HepG2 (cell line): Measurements from ENCODE around the gene ZNF341. TPM values are rescaled to one million over a fixed set of nuclear protein-coding genes. Genes with fewer than 3 reads are reported as not detected.
A peak's percentile ranks its signal among the peaks of the same experiment; 100 is the strongest.

ENCODE experiments used
- AKAP8 ChIP-seq: sonication (generic); formaldehyde crosslinking; IDR thresholded peaks from 2 replicates; pipeline ENCODE4 v1.5.1; 2020; ENCODE audit warnings: mild to moderate bottlenecking, missing genetic modification reagents
- CBFB ChIP-seq: sonication (generic); formaldehyde crosslinking; IDR thresholded peaks from 2 replicates; pipeline ENCODE4 v1.4.0; 2020; ENCODE audit warnings: missing genetic modification reagents
- FOXP1 ChIP-seq, 2 experiments: fragments of 450-650 bp in 1 of 2; IDR thresholded peaks; 2 replicates each; pipeline ENCODE4 v1.6.1; 2017 to 2018; ENCODE audit warnings: antibody characterized with exemption in 1 of 2
- GATAD2A ChIP-seq: IDR thresholded peaks from 2 replicates; pipeline ENCODE4 v1.6.1; 2016
- GMEB2 ChIP-seq: IDR thresholded peaks from 2 replicates; pipeline ENCODE4 v1.6.1; 2016; ENCODE audit warnings: missing biosample characterization, missing genetic modification reagents, low read depth
- HINFP ChIP-seq: sonication (generic); formaldehyde crosslinking; IDR thresholded peaks from 2 replicates; pipeline ENCODE4 v1.4.0; 2020; ENCODE audit warnings: low read depth, mild to moderate bottlenecking, missing genetic modification reagents
- IKZF4 ChIP-seq: sonication (generic); formaldehyde crosslinking; IDR thresholded peaks from 2 replicates; pipeline ENCODE4 v1.5.1; 2020; ENCODE audit warnings: borderline replicate concordance, mild to moderate bottlenecking, low read depth, missing genetic modification reagents; ENCODE audit errors: not compliant biosample characterization
- PITX1 ChIP-seq: sonication (generic); formaldehyde crosslinking; IDR thresholded peaks from 2 replicates; pipeline ENCODE4 v1.5.1; 2020; ENCODE audit warnings: mild to moderate bottlenecking, missing genetic modification reagents
- POLR2AphosphoS2 ChIP-seq: IDR thresholded peaks from 2 replicates; pipeline ENCODE4 v1.6.1; 2011; ENCODE audit warnings: low read depth, low read length, improper control_type of control experiment
- PREB ChIP-seq: sonication (generic); formaldehyde crosslinking; IDR thresholded peaks from 2 replicates; pipeline ENCODE4 v1.4.0; 2020; ENCODE audit warnings: missing genetic modification reagents
- RARG ChIP-seq: sonication (generic); formaldehyde crosslinking; IDR thresholded peaks from 2 replicates; pipeline ENCODE4 v1.4.0; 2020; ENCODE audit warnings: low read depth, mild to moderate bottlenecking, missing genetic modification reagents
- RCOR2 ChIP-seq: IDR thresholded peaks from 2 replicates; pipeline ENCODE4 v1.6.1; 2016; ENCODE audit warnings: missing biosample characterization, missing genetic modification reagents
- SSRP1 ChIP-seq: IDR thresholded peaks from 2 replicates; pipeline ENCODE4 v1.6.1; 2016; ENCODE audit warnings: control low read depth
- TAF1 ChIP-seq: sonication (generic); formaldehyde crosslinking; IDR thresholded peaks from 2 replicates; pipeline ENCODE4 v1.4.0; 2020; ENCODE audit warnings: missing genetic modification reagents
- ZBTB20 ChIP-seq: sonication (generic); formaldehyde crosslinking; IDR thresholded peaks from 2 replicates; pipeline ENCODE4 v1.8.1; 2023; ENCODE audit warnings: missing genetic modification reagents, low read depth, mild to moderate bottlenecking, borderline replicate concordance
- ZNF124 ChIP-seq: sonication (generic); formaldehyde crosslinking; IDR thresholded peaks from 2 replicates; pipeline ENCODE4 v1.4.0; 2020; ENCODE audit warnings: missing genetic modification reagents
- ZNF292 ChIP-seq: sonication (generic); formaldehyde crosslinking; IDR thresholded peaks from 2 replicates; pipeline ENCODE4 v1.8.1; 2022; ENCODE audit warnings: mild to moderate bottlenecking, low read depth, missing genetic modification reagents, borderline replicate concordance
- ZNF33A ChIP-seq: sonication (generic); formaldehyde crosslinking; IDR thresholded peaks from 2 replicates; pipeline ENCODE4 v1.5.1; 2020; ENCODE audit warnings: missing genetic modification reagents, mild to moderate bottlenecking, moderate library complexity, borderline replicate concordance
- ZNF354B ChIP-seq: sonication (generic); formaldehyde crosslinking; IDR thresholded peaks from 2 replicates; pipeline ENCODE4 v1.8.0; 2022; ENCODE audit warnings: mild to moderate bottlenecking, missing genetic modification reagents
- ZNF761 ChIP-seq: sonication (generic); formaldehyde crosslinking; conservative IDR thresholded peaks from 2 replicates; pipeline ENCODE4 v1.4.0; 2020; ENCODE audit warnings: mild to moderate bottlenecking, missing genetic modification reagents
- ZNF782 ChIP-seq: sonication (generic); formaldehyde crosslinking; IDR thresholded peaks from 2 replicates; pipeline ENCODE4 v1.4.0; 2020; ENCODE audit warnings: missing genetic modification reagents, mild to moderate bottlenecking, borderline replicate concordance
- ZNF784 ChIP-seq: sonication (generic); formaldehyde crosslinking; IDR thresholded peaks from 2 replicates; pipeline ENCODE4 v1.5.1; 2020; ENCODE audit warnings: missing genetic modification reagents, mild to moderate bottlenecking, borderline replicate concordance
- ZNF800 ChIP-seq: sonication (generic); formaldehyde crosslinking; IDR thresholded peaks from 2 replicates; pipeline ENCODE4 v1.4.0; 2020; ENCODE audit warnings: missing genetic modification reagents
- polyA plus RNA-seq, 8 experiments: library from polyadenylated mRNA; depleted of rRNA in 3 of 8; stranded (reverse) in 7 of 8; unstranded in 1 of 8; fragments of >200 nt; fragmentation: Illumina TruSeq in 4 of 8; extraction: Trizol in 4 of 8; gene quantifications; 2 replicates each; pipeline versions ENCODE4 v1.2.1 to v1.2.3, GENCODE V29; 2011 to 2016; ENCODE audit warnings: low read depth in 4 of 8, missing spikeins in 1 of 8, mixed read lengths in 1 of 8; ENCODE audit not compliant: insufficient read depth in 1 of 8
- total RNA-seq, 5 experiments: library from RNA; depleted of rRNA; stranded (reverse); fragments of >200 nt; fragmentation: Illumina TruSeq; extraction: Trizol; gene quantifications; 2 replicates each; pipeline ENCODE4 v1.2.3, GENCODE V29; 2016; ENCODE audit warnings: low read depth in 1 of 5

The ZNF341 gene
- total and polyA plus RNA-seq, 2 of the 13 experiments (the other 11 are each of a cell fraction or from before 2014, with no cell fraction given), result 1.1 to 2.2 TPM

- TF ChIP-seq ZNF784 (CRISPR knock-in tag) (no peak; the same call in 1 of the 2 replicates), PREB (CRISPR knock-in tag) (no peak), HINFP (CRISPR knock-in tag) (0 out of 2 replicates have a peak, but pooled peaks have one; percentile 43), ZNF124 (CRISPR knock-in tag) (no peak), FOXP1 (IDR thresholded peaks at IDR 0.05) (no peak), FOXP1 (CRISPR knock-in tag; IDR thresholded peaks at IDR 0.05) (0 out of 2 replicates have a peak, but pooled peaks have one; percentile 5), ZNF800 (CRISPR knock-in tag) (no peak), IKZF4 (CRISPR knock-in tag) (peak; percentile 66), ZNF354B (peak; percentile 87; the same call in 1 of the 2 replicates), ZNF782 (CRISPR knock-in tag) (peak; percentile 31; the same call in 1 of the 2 replicates), ZNF292 (peak; percentile 61; the same call in 1 of the 2 replicates), GATAD2A (peak; percentile 61), AKAP8 (peak; percentile 76), RCOR2 (CRISPR knock-in tag) (0 out of 2 replicates have a peak, but pooled peaks have one; percentile 7), TAF1 (CRISPR knock-in tag) (no peak), GMEB2 (CRISPR knock-in tag) (no peak), ZNF33A (no peak), SSRP1 (CRISPR knock-in tag) (0 out of 2 replicates have a peak, but pooled peaks have one; percentile 77), RARG (CRISPR knock-in tag) (no peak), POLR2AphosphoS2 (no peak), ZNF761 (CRISPR knock-in tag) (0 out of 2 replicates have a peak, but pooled peaks have one; percentile 26), PITX1 (0 out of 2 replicates have a peak, but pooled peaks have one; percentile 26), CBFB (CRISPR knock-in tag) (0 out of 2 replicates have a peak, but pooled peaks have one; percentile 6), ZBTB20 (CRISPR knock-in tag) (no peak)
Observed at GRCh38 chr20:33814238-33814712, 82.5 kb downstream of the ZNF341 start (continued).
